ENCODE data around the gene FHIP2A. TPM values are rescaled to one million over a fixed set of nuclear protein-coding genes. Genes with fewer than 3 reads are reported as not detected.

The FHIP2A gene
- polyA plus RNA-seq, 1 donor (not counting 4 experiments of a cell fraction or from before 2014, with no cell fraction given), result 14.9 TPM

GRCh38 chr10:114851336-114851735 is 29.8 kb downstream of the FHIP2A start:
- DNase-seq (ENCODE audit: low read depth, low spot score) (no peak), FAIRE-seq (no peak)
- H3K4me3 ChIP-seq (ENCODE audit: control insufficient read depth in 2 of 3, extremely low read depth in 1 of 3, insufficient read depth in 2 of 3, low read depth in 1 of 3, low read length in 3 of 3), result no peak overlapping the region
- H4K20me1 ChIP-seq (ENCODE audit: control insufficient read depth, extremely low read depth, insufficient read depth, low read length), result no peaks in the 10 kb centered on the region
- no peak for TF ChIP-seq CTCF (optimal IDR thresholded peaks at IDR 0.05 in 1 of 3, IDR thresholded peaks at IDR 0.05 in 1 of 3, conservative IDR thresholded peaks at IDR 0.05 in 1 of 3; ENCODE audit: extremely low read depth in 1 of 3, insufficient read depth in 2 of 3, low read length in 3 of 3)
- no peak for TF ChIP-seq EZH2 (IDR thresholded peaks at IDR 0.05; ENCODE audit: low read length)
- no peak overlapping the region for H2AFZ ChIP-seq (ENCODE audit: control insufficient read depth, low read length)
- peaks cover 4 to 6% of the 10 kb centered on the region in 2 experiments for H3K36me3 ChIP-seq (ENCODE audit: control insufficient read depth in 2 of 2, extremely low read depth in 1 of 2, insufficient read depth in 2 of 2, low read length in 2 of 2)
- no peaks in the 10 kb centered on the region for H3K9me3 ChIP-seq (ENCODE audit: control insufficient read depth, low read depth, low read length)
- H3K79me2 ChIP-seq (ENCODE audit: control insufficient read depth, insufficient read depth, low read length), result no peaks in the 10 kb centered on the region
- H3K27ac ChIP-seq (ENCODE audit: control insufficient read depth, insufficient read depth, low read length), result no peak overlapping the region
- H3K4me1 ChIP-seq (ENCODE audit: control insufficient read depth, extremely low read depth, insufficient read depth, low read length), result peaks cover 10% of the 10 kb centered on the region
- H3K4me2 ChIP-seq (ENCODE audit: control insufficient read depth, extremely low read depth, insufficient read depth, low read depth, low read length), result no peak overlapping the region
- no peak overlapping the region for H3K9ac ChIP-seq (ENCODE audit: control insufficient read depth, extremely low read depth, insufficient read depth, low read length)
- dilution Hi-C loops (cut with MboI; ENCODE audit: extremely low pct_ligation_motif_present, low sequenced_read_pairs), result no loop called here
- no peaks in the 10 kb centered on the region for H3K9me1 ChIP-seq (ENCODE audit: control insufficient read depth, extremely low read depth, insufficient read depth, low read length)
- no peaks in the 10 kb centered on the region for H3K27me3 ChIP-seq (ENCODE audit: control insufficient read depth, extremely low read depth, insufficient read depth, low read length)

- H2AFZ ChIP-seq (ENCODE audit: control insufficient read depth, low read length), result no peak overlapping the region
- DNase-seq (ENCODE audit: low read depth, low spot score), result no peak
- H3K4me1 ChIP-seq (ENCODE audit: control insufficient read depth, extremely low read depth, insufficient read depth, low read length), result peaks cover 17% of the 10 kb centered on the region
- no peak overlapping the region for H3K4me2 ChIP-seq (ENCODE audit: control insufficient read depth, extremely low read depth, insufficient read depth, low read depth, low read length)
- no peaks in the 10 kb centered on the region for H3K79me2 ChIP-seq (ENCODE audit: control insufficient read depth, insufficient read depth, low read length)
- no peaks in the 10 kb centered on the region for H3K27me3 ChIP-seq (ENCODE audit: control insufficient read depth, extremely low read depth, insufficient read depth, low read length)
- dilution Hi-C loops (cut with MboI; ENCODE audit: extremely low pct_ligation_motif_present, low sequenced_read_pairs), result no loop called here
- H3K9me3 ChIP-seq (ENCODE audit: control insufficient read depth, low read depth, low read length), result no peaks in the 10 kb centered on the region
- H3K27ac ChIP-seq (ENCODE audit: control insufficient read depth, insufficient read depth, low read length), result no peak overlapping the region
- TF ChIP-seq CTCF (optimal IDR thresholded peaks at IDR 0.05 in 1 of 3, IDR thresholded peaks at IDR 0.05 in 1 of 3, conservative IDR thresholded peaks at IDR 0.05 in 1 of 3; ENCODE audit: extremely low read depth in 1 of 3, insufficient read depth in 2 of 3, low read length in 3 of 3), result no peak
- no peak for TF ChIP-seq EZH2 (IDR thresholded peaks at IDR 0.05; ENCODE audit: low read length)
- no peaks in the 10 kb centered on the region for H4K20me1 ChIP-seq (ENCODE audit: control insufficient read depth, extremely low read depth, insufficient read depth, low read length)
- no peak overlapping the region for H3K4me3 ChIP-seq (ENCODE audit: control insufficient read depth in 2 of 3, extremely low read depth in 1 of 3, insufficient read depth in 2 of 3, low read depth in 1 of 3, low read length in 3 of 3)
- H3K36me3 ChIP-seq (ENCODE audit: control insufficient read depth in 2 of 2, extremely low read depth in 1 of 2, insufficient read depth in 2 of 2, low read length in 2 of 2), result peaks cover 4 to 6% of the 10 kb centered on the region in 2 experiments
- no peak for FAIRE-seq
- H3K9me1 ChIP-seq (ENCODE audit: control insufficient read depth, extremely low read depth, insufficient read depth, low read length), result no peaks in the 10 kb centered on the region
- no peak overlapping the region for H3K9ac ChIP-seq (ENCODE audit: control insufficient read depth, extremely low read depth, insufficient read depth, low read length)
These were observed 30.6 kb downstream of the FHIP2A start for GRCh38 chr10:114852197-114852596.
